ENCODE data around the gene CNTNAP1.
A peak's percentile ranks its signal among the peaks of the same experiment; 100 is the strongest.

Gene CNTNAP1

DNA sequence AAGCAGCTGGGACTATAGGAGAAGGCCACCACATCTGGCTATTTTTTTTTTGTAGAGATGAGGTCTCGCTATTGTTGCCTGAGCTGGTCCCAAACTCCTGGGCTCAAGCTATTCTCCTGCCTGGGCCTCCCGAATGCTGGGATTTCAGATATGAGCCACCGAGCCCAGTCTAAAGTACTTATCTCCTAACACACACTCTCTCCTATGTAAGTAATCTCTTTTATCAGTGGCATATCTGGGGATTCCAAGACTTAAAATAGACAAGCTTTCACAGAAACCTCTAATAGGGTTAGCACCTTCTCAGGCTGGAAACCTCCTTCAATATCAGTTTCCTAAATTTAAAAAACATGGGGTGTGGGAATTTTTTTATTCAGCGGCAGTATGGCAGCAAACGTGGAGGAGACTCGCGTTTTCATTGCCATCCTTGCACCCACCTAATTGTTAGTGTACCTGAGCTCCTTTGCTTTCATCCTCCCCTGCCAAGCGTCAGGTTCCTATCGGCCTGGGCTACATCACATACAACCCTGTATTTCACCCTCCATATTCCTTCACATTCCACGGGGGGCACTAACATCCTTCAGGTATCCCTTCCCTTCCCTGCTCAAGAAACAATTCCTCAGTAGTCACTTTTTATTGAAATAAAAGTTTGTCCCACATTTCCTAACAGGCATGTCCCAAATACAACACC lies 61.4 kb downstream of the CNTNAP1 start:
- no peak for DNase-seq

DNA sequence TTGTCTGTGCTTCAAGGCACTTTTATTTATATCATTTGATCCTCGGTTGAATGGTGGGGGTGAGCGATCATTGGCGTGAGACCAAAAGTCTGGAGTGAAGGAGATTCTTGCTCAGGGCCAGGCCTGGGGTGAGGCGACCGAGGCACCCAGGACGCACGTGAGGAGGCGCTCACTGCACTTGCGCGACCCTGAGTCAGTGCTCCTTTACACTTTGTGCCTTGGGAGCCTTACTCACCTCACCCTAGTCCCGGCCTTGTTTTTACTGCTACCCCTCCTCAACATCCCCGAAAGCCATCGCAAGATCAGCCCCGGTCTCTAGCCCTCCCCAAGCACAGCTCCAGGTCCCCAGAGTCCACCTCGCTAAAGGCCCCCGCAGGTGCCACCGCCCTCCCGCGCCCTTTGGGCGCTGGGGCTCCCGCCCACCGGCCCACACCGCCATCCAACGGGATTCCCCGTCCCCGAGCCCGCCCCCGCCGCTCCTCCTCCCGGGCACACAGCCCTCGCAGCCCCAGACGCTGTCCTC lies 62.0 kb downstream of the CNTNAP1 start:
- peak; percentile 62 for DNase-seq

DNA sequence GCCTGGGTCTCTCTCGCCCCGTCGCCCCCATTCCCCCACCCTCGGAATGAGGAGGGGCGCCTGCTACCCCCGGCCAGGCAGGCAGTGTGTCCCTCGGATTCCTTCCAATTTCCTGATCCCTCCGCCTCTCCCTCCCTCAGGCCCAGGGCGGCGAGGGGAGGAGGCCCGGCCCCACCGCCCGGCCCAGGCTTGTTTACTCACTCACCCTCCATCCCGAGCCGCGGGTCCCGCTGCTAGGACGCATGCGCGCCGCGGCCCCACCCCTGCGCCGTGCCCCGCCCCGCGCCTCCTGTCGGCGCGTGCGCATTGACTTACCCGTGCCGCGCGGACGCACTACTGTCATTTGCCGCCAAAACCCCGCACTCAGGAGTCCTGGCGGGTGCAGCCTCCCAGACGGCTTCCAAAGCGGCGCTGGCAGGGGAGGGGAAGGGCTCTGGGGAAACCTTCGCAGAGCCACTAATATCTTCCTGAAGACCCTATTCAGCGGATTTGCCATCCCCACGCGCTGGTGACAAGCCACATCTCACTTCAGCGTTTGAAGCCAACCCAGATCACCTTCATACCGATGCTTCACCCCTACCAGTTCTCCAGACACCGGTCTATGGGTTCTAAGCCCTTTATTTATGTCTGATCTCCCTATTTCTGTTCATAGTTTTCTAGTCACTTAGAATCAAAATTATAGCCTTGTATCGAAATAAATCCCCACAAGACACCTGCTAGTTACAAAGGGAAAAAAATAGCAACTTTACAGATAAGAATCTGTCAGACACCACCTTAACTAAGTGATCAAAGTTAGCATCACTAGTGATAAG lies 62.7 kb downstream of the CNTNAP1 start, which contains the start of gene EZH1:
TSS of gene EZH1 (minus strand) at position 235 of the 812 bp plus-strand sequence. CDS start 16,099 bp downstream, outside the sequence.
- DNase-seq = peak; percentile 92

DNA sequence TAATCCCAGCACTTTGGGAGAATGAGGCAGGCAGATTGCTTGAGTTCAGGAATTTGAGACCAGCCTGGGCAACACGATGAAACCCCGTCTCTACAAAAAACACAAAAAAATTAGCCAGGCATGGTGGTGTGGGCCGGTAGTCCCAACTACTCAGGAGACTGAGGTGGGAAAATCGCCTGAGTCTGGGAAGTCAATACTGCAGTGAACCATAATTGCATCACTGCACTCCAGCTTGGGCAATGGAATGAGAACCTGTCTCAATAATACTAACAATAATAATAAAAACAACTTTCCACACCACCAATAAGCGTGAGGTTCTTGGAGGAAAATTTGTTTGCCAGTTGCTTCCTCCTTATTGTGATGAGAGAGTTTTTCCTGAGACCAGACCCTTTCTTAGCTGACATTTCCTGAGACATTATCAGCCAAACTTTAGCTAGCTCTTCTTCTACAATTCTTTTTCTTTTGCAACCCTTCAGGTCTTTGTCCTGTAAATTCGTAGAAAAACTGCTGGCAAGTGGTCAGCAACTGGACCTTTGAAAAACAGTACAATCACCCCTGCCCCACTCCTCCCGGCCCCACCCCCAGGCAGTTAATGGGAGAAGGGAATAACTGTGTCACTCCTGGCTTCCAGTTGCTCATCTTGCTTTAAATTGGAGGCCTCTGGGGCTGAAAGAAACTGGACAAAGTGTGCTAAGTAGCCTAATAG lies 66.0 kb downstream of the CNTNAP1 start:
- no peak for DNase-seq

DNA sequence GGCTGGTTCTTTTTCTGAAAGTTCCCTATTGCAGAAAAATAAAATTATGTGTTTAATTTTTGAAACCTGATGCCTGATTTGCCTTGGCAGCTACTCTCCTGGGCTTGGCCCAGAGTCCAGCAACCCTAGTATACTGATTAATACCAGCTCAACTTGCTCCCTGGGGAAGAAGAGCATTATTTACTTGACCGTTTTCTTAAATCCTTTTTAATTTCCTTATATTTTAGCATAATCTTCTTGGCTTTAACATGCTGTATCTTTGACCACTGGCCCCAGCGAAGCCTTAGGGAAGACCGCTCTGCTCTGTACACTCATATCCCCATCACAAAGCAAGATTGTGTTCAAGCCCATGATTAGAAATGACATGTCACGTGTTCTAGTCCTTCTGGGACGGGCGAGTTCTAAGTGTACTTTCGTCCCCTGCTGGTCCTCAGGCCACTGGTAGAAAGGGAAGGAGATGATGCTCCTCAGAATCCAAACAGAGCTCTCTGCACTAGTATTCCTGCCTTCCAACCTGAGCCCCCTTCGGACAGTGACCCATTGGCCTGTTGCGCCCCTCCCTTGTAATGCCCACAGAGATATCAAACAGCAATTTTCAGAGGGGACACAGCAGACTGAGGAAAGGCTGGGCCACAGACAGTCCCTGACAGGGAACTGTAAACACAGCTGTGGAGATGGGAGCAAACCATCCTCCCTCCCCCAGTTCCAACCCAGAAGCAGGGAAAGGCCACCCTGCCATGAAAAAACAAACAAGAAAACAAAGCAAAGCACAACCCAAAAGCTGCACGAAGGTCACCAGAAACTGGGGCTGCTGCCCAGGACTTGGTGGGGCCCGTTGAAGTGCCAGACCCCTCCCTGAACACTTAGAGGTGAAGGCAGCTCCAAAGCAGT lies 66.8 kb downstream of the CNTNAP1 start:
- no peak for DNase-seq

Measured in CD4-positive, alpha-beta T cell treated with Interferon gamma for 1 hour (primary cell).